HG02938 (cell line): ENCODE measurements around the gene MARCHF3.
"Not testable (repeated sequence)": the region's sequence is repeated elsewhere in the genome, so short reads cannot be mapped to it uniquely, and the experiment has no call there.

Source experiments
- ATAC-seq: cut with Tn5 transposase; IDR thresholded peaks from one replicate; pipeline ENCODE4 v1.9.1; 2021; ENCODE audit warnings: mild to moderate bottlenecking, moderate library complexity; ENCODE audit not compliant: unreplicated experiment

MARCHF3 gene

DNA sequence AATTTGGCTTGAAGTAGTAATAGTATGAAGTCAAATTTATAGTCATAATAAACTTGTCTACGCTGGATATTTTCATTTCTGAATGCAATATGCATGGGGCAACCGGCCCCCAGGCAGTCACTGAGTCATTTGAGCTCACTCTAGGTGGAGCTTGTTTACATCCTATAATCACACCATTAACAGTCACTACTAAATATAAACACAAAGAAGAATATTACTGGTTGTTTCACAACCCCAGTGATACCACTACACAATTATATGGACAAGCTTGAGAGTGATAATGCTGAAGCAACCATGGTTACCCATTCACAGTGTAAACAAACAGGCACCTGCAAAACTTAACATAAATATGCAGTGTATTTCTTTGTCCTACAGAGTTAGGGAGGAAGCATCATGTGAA lies 68.7 kb downstream of the MARCHF3 start:
- peak; percentile 90 for ATAC-seq

DNA sequence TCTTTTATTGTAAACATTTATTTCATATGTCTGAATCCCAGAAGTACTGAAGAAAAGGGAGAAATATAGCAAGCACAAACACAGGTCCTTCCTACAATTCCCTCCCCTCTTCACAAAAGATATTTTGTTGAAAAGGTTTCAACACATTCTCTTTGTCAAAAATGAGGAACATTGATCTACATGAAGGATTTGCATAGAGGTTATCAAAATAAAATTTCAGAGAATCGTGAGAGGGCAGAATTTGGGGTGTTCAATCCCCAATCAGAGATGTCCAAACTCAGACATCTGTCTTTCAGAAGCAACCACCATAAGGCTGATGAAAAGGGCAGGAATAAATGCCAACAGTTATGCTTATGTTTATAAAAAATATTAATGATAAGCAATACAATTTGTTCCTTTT lies 69.2 kb downstream of the MARCHF3 start:
- ATAC-seq: no peak

DNA sequence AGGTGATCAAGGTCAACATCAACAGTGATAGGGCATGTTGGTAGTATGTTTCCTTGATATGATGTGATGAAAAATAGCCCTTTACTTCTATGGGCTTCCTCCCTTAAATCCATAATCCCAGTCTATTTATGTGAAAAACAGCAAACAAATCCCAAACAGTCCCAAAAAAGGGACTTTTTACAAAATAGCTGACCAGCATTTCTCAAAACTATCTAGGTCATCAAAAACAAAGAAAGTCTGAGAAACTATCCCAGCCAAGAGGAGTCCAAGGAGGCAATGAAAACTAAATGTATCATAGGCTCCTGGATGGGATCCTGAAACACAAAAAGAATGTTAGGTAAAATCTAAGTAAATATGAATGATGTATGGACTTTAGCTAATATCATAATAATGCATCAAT lies 71.2 kb downstream of the MARCHF3 start:
- no peak for ATAC-seq

DNA sequence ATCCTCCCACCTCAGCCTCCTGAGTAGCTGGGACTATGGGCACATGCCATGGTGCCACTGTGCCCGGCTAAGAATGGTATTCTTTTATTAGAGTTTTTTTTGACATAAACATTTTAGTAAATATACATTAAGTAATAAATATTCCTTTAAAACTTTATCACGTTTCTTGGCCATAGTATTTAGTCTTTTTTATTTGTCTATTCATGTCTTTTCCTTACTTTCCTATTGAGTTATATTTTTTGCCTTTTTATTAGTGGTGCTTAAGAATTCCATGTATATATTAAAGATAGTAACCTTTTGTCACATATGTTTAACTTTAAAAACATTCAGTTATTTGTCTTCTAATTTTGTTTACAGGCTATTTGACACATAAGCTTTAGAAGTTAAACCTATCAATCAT lies 73.4 kb downstream of the MARCHF3 start:
- ATAC-seq: no peak

DNA sequence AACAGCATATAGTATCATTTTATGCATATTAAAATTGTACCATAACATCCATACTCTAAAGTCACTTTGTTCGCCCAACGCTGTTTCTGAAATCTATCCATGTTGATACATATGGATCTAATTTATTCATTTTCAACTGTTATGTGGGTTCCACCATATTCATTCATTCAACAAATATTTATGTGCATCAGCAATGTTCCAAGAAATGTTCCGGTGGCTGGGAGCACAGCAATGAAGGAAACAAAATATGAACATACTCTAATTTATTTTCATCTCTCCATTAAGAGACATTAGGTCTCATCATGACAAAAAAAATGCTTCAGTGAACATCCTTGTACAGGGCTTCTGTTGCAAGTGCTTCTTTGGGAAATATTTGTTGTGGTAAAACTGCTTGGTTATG lies 75.4 kb downstream of the MARCHF3 start:
- no peak for ATAC-seq

DNA sequence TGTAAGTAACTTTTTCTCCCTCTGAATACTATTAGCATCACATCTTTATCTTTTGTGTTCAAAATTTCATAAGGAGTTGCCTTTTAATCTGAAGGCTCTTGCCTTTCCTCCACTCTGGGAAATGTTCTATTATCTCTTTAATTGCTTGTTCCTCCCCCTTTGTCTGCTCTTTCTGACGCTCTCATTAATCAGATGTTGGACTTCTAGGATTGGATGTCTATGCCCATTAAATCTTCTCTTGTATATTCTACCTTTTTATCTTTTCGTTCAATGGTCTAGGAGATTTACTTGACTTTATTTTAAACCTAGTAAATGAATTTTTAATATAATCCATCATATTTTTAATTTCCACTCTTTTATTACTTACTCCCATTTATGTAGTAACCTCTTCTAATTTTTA lies 76.7 kb downstream of the MARCHF3 start:
- ATAC-seq: no peak

DNA sequence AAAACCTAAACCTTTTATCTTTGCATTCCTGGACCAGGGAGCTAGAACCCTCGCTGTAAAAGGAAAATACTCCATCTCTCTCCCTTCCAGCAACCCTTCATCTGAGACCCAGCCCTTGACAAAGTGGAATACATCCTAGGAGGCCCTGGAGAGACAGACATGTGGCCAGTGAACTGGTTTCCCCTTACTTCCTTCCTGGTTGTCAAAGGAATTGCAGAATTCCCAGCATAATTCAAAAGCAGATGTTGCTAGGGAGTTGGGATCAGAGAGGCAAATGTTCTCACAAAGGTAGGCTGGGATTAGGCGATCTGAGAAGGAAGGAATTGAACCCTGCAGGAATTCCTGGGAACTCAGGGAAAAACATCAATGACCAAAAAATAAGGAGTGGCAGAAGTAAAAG lies 80.9 kb downstream of the MARCHF3 start:
- no peak for ATAC-seq

DNA sequence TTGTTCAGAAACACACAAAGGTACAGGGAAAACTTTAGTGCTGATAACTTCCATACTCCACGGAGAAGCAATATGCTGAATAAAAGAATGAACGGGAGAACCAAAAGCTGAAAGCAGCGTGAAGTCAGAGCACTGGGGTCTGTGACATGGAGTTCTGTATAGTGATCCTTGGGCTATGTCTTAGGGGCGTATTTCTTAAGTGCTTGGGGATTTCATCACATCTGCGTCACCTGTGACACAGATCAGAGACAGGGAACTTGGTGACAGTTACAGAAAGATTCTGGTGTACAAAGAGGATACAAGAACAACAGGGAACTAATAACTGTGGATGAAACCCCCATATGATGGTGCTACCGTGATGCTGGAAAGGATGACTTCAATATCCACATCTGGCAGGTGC lies 81.9 kb downstream of the MARCHF3 start:
- no peak for ATAC-seq

DNA sequence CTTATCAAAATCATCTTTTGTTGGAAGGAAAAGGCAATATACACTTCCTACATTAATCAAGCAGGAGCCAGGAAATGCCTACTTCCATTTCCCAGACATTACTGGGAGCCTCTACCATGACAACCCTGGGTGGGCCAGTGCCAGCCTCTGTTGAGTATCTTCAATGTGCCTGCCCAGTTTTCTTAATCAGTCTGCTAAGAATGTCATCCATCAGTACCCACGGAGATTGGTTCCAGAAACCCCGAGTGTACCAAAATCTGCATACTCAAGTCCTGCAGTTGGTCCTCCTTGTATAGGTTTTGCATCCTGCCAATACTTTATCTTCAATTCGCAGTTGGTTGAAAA lies 82.4 kb downstream of the MARCHF3 start:
- ATAC-seq: peak; percentile 25

DNA sequence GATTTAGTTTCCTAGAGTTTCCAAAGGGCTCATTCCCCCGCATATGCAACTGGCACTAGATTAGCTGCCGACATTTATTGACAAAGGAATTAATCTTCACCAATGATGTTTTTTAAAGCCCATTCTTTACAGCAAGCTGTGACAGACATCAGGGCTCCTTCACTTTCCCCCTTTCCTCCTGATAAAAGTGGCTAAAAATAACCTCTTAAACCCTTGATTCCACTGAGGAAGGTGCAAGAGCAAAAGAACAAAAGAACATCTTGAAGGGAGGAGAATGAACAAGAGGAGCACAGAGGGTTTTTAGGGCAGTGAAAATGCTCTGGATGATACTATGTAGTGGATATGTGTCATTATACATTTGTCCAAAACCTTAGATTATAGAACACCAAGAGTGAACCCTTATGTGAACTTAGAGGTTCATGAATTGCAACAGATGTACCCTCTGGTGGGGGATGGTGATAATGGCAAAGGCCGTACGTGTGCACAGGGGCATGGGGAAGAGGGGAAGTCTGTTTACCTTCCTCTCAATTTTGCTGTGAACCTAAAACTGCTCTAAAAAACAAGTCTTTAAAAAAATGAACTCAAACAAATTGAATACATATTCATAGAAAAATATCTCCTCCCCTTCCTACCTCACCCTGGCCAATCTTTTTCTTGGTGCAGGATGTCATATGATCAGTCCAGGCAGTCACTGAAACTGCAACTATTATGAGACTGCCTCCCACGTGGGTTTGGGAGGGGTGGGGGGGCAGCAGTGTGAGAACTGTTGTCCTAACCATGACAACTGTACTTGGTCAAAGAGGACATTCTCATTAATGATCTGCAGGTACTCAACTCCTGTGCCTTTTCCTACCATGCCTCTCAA lies 83.0 kb downstream of the MARCHF3 start:
- peak; percentile 96 for ATAC-seq

DNA sequence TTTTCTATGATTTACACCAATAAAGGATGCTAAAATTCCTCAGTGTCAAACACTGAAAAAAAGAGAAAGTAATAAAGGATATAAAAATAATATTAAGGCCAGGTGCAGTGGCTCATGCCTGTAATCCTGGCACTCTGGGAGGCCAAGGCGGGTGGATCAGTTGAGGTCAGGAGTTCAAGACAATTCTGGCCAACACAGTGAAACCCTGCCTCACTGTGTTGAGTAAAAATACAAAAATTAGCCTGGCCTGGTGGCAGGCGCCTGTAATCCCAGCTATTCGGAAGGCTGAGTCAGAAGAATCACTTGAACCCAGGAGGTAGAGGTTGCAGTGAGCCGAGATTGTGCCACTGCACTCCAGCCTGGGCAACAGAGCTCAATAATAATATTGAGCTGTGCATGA lies 87.5 kb downstream of the MARCHF3 start:
- ATAC-seq: not testable (repeated sequence)

DNA sequence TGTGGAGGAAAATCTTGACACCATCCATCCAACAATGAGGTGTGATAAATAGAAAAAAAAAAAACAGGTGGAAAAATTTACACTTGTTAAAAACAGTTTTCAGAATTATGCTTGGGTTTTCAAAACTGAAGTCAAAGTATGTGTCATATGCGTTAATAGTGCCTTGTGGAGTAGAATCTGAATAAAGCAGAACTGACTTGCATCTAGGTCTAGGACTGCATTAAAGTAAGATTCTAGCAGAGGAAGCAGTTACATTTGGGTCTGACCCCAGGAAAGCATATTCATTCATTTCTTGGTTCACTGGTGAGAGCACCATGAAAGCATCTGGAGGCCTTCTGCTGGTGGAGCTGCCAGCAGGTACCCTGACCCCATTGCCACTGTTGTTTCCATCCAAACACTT lies 89.0 kb downstream of the MARCHF3 start:
- ATAC-seq: no peak

DNA sequence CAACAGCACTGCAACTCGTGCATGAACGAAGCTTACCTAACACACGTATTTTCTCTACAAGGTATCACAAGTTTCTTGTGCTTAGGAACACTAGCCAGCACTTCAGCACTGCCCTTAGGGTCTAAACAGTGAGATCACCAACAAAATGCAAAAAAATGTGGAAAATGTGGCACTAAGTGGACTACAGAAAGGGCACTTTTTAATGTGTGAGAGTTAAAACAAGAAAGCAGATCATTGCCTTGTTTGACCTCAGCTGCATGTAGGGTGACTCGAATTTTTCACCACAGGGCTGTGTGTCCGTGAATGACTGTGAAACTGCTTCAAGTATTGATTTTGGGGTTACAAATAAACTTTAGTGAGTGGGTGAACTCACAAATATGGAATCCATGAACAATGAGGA lies 90.5 kb downstream of the MARCHF3 start:
- no peak for ATAC-seq

DNA sequence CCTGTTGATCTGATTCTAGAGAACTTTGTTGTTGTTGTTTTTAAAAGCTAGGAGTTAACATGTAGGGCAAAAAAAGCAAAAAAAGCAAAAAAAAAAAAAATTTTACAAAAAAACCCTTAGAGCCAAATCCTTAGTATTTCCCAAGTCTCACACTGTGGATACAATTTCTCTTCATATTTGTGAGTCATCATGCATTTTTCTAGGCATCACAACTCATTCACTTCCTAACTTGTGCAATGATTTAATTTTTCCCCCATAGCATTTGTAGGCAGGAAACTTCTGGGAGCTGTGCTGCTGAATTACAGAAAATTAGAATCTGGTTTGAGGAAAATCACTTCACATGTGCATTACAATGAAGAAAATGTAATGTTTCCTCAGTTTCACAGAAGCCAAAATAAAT lies 91.9 kb downstream of the MARCHF3 start:
- ATAC-seq: no peak

DNA sequence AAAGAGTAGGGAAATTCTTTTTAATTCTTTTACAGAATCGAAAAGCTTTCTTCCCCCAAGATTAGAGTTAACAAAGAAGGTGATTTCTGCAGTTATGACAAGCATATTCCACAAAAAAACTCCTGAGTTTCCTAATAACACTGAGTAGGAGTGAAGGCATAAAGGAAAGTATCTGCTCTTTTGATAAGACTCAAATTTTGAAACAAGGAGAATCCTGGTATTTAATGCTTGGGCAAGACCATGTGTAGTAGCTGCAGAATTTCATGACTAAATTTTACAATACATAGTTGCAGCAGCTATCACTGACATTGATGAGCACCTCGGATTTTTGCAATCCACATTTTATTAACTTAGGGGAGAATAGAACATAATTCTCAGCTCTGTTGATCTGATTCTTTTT lies 92.6 kb downstream of the MARCHF3 start:
- ATAC-seq: no peak

DNA sequence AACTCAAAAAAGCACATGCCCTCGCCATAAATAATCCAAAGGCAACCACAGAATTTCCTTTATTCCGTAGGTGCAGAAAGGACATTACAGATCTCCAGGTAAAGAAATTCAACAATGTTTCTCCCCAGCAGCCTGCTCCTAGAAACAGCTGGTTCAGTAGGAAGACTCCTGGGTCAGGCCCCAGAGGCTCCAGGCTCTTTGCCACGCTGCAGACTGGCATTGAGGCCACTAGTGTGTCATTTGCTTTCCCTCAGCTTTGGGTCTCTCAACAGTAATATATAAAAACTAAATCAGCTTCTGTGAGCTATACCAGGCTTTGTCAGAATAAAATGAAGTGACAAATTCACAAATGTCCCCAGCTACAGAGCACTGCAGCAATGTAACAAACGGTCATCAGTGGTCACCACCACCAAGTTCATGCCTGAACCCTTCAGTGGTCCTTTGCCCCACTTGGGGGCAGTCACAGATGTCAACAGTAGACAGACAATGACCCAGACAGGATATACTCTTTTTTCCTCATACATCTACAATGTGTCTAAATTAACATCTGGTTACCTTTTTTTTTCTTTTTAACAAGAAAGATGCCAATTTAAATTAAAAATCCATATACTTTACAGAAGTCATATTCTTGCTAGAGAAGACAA lies 93.5 kb downstream of the MARCHF3 start:
- no peak for ATAC-seq

DNA sequence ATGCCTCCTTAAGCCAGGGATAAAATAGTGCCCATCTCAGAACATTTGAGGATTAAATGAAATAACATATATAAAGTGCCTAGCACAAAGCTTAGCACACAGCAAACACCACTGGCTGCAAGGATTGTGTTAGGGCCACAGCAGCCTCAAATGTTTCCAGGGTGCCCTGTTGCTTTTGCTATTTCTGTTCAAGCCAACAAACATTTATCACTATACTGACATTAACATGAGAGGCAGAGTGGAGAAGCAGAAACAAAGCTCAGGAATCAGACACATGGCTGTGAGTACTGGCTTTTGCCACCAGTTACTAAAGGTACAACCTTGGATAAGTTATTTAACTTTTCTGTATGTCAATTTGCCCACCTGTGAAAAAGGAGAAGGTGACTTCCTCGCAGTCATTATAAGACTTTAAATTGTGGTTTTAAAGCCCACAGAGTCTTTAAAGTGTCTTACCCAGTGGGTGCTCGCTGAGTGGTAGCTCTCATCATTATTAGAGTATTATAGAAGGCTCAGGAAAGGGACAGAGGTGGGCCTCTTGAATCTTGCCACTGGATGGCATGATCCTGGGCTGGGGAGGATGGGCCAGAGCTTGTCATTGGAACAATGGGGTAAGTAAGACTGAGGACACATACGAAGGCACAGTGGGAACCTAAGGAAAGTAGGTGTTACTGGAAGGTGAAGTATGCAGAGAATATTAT lies 98.2 kb downstream of the MARCHF3 start:
- no peak for ATAC-seq

DNA sequence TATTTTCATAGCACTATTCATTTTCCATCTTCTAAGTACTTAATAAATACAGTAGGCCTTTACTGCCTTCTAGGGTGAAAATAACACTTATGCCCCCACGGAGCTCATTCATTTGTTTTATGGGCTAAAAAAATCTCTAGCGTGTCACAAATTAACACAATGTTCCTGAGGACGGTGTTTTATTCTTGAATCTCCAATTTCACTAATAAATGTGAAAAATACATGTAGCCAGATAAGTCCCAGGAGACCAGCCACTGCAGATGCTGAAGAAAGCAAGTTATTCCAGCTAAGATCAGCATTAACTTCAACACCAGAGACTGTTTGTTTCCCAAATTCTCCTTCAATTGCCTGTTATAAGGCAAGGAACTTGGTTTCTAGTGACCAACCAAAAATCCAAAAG lies 102.3 kb downstream of the MARCHF3 start:
- no peak for ATAC-seq

DNA sequence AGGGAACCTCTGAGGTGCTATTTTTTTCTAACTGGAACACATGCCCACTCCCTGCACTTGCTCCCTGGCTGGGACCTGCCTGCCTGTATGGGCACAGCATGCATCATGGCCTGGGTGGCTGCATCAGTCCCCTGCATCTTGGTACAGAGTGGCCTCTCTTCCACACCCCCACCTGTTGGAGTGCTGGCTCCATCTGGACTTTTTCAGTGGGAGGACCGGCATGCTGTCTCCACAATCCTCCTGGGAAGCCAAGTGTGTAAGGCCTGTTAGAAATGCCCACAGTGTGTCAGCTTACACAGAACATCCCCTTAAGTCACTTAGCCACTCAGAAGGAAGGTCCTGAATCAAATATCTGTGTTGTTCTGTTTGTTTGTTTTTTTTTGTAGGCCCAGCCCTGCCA lies 102.9 kb downstream of the MARCHF3 start:
- no peak for ATAC-seq

DNA sequence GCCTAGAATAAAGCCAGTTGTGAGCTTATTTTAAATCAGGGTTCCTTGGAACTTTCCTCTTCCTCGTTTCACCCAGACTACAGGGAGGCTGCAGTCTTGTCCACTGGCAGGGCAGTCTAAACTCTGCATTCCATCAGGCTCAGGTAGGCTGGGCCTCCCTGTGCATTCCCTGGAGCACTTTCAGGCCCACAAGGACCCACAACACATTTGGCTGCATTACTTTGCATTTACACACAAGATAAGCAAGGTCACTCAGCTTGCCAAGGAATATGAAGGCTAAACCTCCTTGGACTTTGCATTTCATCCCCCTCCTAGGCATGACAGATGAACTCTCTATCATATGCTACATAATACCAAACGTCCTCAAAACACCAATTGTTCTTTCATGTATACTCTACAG lies 104.2 kb downstream of the MARCHF3 start:
- no peak for ATAC-seq

DNA sequence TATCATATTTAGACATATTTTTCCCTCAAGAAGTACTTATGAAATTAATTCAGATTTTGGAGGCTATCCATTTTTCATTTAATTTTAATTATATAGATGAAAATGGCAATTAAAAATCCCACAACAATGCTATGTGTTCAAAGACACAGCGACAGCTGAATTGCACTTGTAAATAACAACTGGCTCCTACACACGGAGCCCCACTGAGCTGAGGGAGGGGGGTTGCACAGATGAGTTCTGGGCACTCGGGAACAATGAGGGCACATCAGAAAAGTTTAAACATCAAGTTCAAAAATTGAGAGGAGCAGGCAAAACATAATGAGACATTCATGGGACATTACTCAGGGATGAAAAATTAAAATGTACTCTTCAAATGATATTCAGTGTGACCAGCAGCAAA lies 104.9 kb downstream of the MARCHF3 start:
- ATAC-seq: no peak
